Testis (tissue), 3 donors: ENCODE data around the gene NKAIN2. TPM values are rescaled to one million over a fixed set of nuclear protein-coding genes. Genes with fewer than 3 reads are reported as not detected.

Experiments
- DNase-seq: peaks from one replicate; pipeline ENCODE4 v3.0.0-alpha.2; 2019
- H3K27ac ChIP-seq, 2 donors: fragments of 200-600 bp; sonication (generic); one replicate each; pipeline ENCODE4 v1.5.1; 2019
- H3K27me3 ChIP-seq: fragments of 200-600 bp; sonication (generic); one replicate; pipeline ENCODE4 v1.5.1; 2019
- H3K36me3 ChIP-seq: fragments of 200-600 bp; sonication (generic); one replicate; pipeline ENCODE4 v1.5.1; 2017; ENCODE audit warnings: low read depth; ENCODE audit errors: missing control alignments
- H3K4me1 ChIP-seq: fragments of 200-600 bp; sonication (generic); one replicate; pipeline ENCODE4 v1.5.1; 2019
- H3K4me3 ChIP-seq, 2 donors: fragments of 200-600 bp; sonication (generic); one replicate each; pipeline ENCODE4 v1.5.1; 2017 to 2019
- H3K9me3 ChIP-seq: fragments of 200-600 bp; sonication (generic); one replicate; pipeline ENCODE4 v1.5.1; 2017
- CTCF ChIP-seq, 3 experiments: fragments of 450-650 bp in 2 of 3; fragments of 200-600 bp in 1 of 3; sonication (generic) in 1 of 3; IDR thresholded peaks; one replicate each; pipeline ENCODE4 v1.5.1; 2016 to 2019; ENCODE audit warnings: antibody characterized with exemption in 3 of 3, mild to moderate bottlenecking in 2 of 3, moderate library complexity in 1 of 3
- POLR2A ChIP-seq: fragments of 450-650 bp; IDR thresholded peaks from one replicate; pipeline ENCODE4 v1.6.1; 2017; ENCODE audit warnings: antibody characterized with exemption, mild to moderate bottlenecking, moderate library complexity
- WGBS, 2 donors: methylation state at CpG; one replicate each; pipeline ENCODE4 v1.1.5; 2018; 5-methylcytosine and 5-hydroxymethylcytosine counted together
- intact Hi-C: fragments of 100-400 bp; cut with DNase I; formaldehyde crosslinking; loops from one replicate; pipeline ENCODE4 v1.15.1; 2023; ENCODE audit warnings: low total_unique reads
- polyA plus RNA-seq: library from polyadenylated mRNA; stranded (reverse); fragments of 350-450 nt; fragmentation: Illumina TruSeq; extraction: RNeasy Lipid Tissue Mini Kit (QIAGEN cat#74804); gene quantifications from one replicate; pipeline ENCODE4 v1.2.3, GENCODE V29; 2014; ENCODE audit warnings: low read depth, low replicate concordance; ENCODE audit not compliant: insufficient read depth
- total RNA-seq, 2 donors: library from RNA; depleted of rRNA; stranded (reverse); fragments of >200 nt; gene quantifications; one replicate each; pipeline ENCODE4 v1.2.3, GENCODE V29; 2016

The NKAIN2 gene
- total and polyA plus RNA-seq, 3 donors from 2014 or later = 0.56 to 1.1 (median 0.71) TPM

GRCh38 chr6:124798942-124799496 lies 995.4 kb downstream of the NKAIN2 start:
- TF ChIP-seq CTCF (IDR thresholded peaks at IDR 0.05) (no peak), POLR2A (no peak)
- no peaks in the 10 kb centered on the region for H3K9me3 ChIP-seq
- WGBS, 2 donors = 78 to 86% methylated on average over 3 of the region's 3 CpGs
- intact Hi-C loops = no loop called here
- H3K27me3 ChIP-seq = no peaks in the 10 kb centered on the region
- no peak overlapping the region for H3K27ac ChIP-seq
- H3K4me1 ChIP-seq = no peaks in the 10 kb centered on the region
- H3K36me3 ChIP-seq = no peaks in the 10 kb centered on the region
- no peak overlapping the region for H3K4me3 ChIP-seq
- no peak for DNase-seq

DNA sequence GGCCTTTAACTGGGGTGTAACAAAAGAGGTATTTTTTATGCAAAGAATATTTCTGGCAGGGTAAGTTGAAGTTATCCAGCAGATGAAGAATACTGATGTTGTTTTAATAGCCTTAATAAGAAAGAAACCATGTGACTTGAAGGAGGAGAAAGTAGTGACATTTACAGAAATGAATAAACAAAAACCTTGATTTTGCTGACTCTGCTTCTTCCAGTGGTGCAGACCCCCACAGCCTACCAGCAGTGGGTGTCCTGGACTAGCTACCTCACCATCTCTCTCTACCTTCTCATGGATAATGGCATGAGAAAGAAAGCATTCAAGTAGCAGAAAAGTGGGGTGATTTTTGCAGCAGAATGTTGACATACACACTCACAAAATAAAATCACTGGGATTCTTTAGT lies 996.0 kb downstream of the NKAIN2 start:
- TF ChIP-seq POLR2A = no peak
- TF ChIP-seq CTCF (IDR thresholded peaks at IDR 0.05) = no peak
- Histone ChIP-seq H3K4me3 (no peak overlapping the region), H3K27me3 (no peaks in the 10 kb centered on the region), H3K27ac (no peak overlapping the region), H3K36me3 (no peaks in the 10 kb centered on the region), H3K9me3 (no peaks in the 10 kb centered on the region), H3K4me1 (no peaks in the 10 kb centered on the region)
- no peak for DNase-seq
- intact Hi-C loops = no loop called here

DNA sequence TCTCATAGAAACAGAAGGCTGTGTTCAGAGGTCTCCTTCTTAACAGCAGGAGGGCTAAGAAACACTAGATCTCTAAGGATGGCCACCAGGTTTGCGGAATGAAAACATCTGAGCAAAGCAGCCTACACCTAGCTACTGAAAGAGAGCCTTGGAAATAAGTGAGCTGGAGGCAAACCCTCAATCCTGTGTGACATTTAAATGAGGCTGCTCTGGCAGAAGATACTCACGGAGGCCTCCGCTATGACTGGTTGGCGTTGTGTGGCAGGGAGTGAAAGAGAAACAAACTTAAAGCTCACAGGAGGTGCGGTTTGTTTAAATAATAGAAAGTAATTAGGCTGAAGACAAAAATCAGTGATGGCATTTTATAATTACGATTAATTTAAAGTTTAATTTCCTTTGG lies 996.6 kb downstream of the NKAIN2 start:
- Histone ChIP-seq H3K27ac (no peak overlapping the region), H3K36me3 (no peaks in the 10 kb centered on the region), H3K4me3 (no peak overlapping the region), H3K27me3 (no peaks in the 10 kb centered on the region), H3K4me1 (no peaks in the 10 kb centered on the region), H3K9me3 (no peaks in the 10 kb centered on the region)
- TF ChIP-seq POLR2A = no peak
- TF ChIP-seq CTCF (IDR thresholded peaks at IDR 0.05) = no peak
- 87 to 92% methylated on average over 6 of the region's 6 CpGs for WGBS, 2 donors
- no peak for DNase-seq
- intact Hi-C loops = no loop called here

GRCh38 chr6:124812067-124812466 lies 1008.4 kb downstream of the NKAIN2 start:
- intact Hi-C loops = no loop called here
- no peak overlapping the region for H3K27ac ChIP-seq
- TF ChIP-seq POLR2A (no peak), CTCF (IDR thresholded peaks at IDR 0.05) (no peak)
- H3K9me3 ChIP-seq = no peaks in the 10 kb centered on the region
- WGBS, 2 donors = 66 to 74% methylated on average over 2 of the region's 2 CpGs
- H3K4me1 ChIP-seq = no peaks in the 10 kb centered on the region
- no peak overlapping the region for H3K4me3 ChIP-seq
- H3K36me3 ChIP-seq = no peaks in the 10 kb centered on the region
- no peaks in the 10 kb centered on the region for H3K27me3 ChIP-seq
- no peak for DNase-seq

DNA sequence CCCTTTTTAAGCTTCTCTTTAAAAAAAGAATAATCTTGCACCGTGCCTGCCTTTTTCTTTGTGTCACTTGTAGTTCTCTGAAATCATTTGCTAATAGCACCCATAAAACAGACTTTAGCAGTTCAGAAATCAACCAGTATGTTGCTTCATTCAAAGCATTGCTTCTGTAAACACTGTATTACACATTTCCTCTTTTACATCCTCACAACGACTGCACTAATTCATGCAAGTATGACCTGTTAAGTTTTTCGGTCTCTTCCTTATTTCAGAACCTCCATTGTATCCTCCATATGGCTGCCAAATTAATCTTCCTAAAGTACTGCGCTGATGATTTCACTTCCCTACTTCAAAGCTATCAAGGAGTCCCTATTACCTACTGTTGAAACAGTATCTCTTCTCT lies 1015.7 kb downstream of the NKAIN2 start:
- Histone ChIP-seq H3K27ac (no peak overlapping the region), H3K4me1 (no peaks in the 10 kb centered on the region), H3K27me3 (no peaks in the 10 kb centered on the region), H3K36me3 (no peaks in the 10 kb centered on the region), H3K9me3 (no peaks in the 10 kb centered on the region), H3K4me3 (no peak overlapping the region)
- TF ChIP-seq CTCF (IDR thresholded peaks at IDR 0.05) (no peak), POLR2A (no peak)
- no peak for DNase-seq
- intact Hi-C loops = no loop called here
- 68 to 80% methylated on average over 4 of the region's 4 CpGs for WGBS, 2 donors
